Omental fat pad (tissue), 4 donors: ENCODE data around the gene NOS3. TPM values are rescaled to one million over a fixed set of nuclear protein-coding genes. Genes with fewer than 3 reads are reported as not detected.

Experiments
- ATAC-seq: fragments of 150-250 bp; one replicate; pipeline ENCODE4 v1.9.1; 2016; ENCODE audit warnings: mild to moderate bottlenecking, moderate library complexity; ENCODE audit not compliant: low FRiP score
- DNase-seq: peaks from one replicate; pipeline ENCODE4 v3.0.0-alpha.2; 2019; ENCODE audit warnings: low spot score
- CTCF ChIP-seq, 3 donors: fragments of 450-650 bp; IDR thresholded peaks; one replicate each; pipeline ENCODE4 v1.5.1; 2016 to 2017; ENCODE audit warnings: antibody characterized with exemption in 3 of 3, mild to moderate bottlenecking in 3 of 3, moderate library complexity in 2 of 3
- total RNA-seq, 4 donors: library from RNA; depleted of rRNA; stranded (reverse); fragments of >200 nt; gene quantifications; one replicate each; pipeline ENCODE4 v1.1.0, GENCODE V29; 2016

Gene NOS3
- total RNA-seq, 4 donors from 2014 or later = 11.2 to 75.3 (median 25.2) TPM

DNA sequence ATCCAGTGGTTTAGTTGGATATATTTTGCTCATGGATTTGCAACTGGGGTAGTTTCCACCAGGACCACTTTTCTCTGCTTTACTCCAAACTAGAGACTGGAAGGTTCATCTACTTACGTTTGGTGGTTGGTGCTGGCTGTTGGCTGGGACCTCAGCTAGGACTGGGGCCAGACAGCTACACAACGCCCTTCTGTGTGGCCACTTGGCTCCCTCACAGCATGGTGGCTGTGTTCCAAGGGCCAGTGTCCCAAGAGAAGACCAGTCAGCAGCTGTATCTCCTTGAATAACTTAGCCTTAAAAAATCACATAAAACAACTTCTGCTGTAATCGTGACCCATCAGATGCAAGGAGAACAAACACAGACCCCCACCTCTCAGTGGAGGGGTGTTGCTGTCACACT is 8.5 kb upstream of the NOS3 start:
- ATAC-seq (no peak), DNase-seq (no peak)
- no peak for TF ChIP-seq CTCF (IDR thresholded peaks at IDR 0.05)

DNA sequence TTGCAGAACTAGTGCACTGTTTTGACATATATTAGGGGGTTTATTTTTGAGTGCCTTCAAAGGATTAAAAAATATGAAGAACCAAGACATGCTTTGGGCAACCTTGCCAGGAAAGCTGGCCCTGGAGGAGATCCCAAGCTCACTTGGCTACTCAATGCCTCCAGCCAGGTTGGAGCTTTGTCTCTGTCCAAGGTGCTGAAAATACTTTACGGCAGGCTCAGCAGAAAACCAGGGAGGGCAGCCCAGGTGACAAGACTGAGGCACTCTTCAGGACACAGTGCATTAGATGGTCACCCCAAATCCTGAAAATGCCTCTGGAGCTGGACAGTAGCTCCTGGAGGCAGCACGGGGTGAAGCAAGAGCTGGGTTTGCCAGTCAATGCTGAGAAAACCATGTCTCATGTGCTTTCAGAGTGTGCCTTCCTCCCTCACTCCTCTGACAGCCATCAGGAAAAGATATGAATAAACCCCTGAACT is 6.9 kb upstream of the NOS3 start:
- no peak for ATAC-seq
- TF ChIP-seq CTCF (IDR thresholded peaks at IDR 0.05) = no peak
- DNase-seq = no peak

DNA sequence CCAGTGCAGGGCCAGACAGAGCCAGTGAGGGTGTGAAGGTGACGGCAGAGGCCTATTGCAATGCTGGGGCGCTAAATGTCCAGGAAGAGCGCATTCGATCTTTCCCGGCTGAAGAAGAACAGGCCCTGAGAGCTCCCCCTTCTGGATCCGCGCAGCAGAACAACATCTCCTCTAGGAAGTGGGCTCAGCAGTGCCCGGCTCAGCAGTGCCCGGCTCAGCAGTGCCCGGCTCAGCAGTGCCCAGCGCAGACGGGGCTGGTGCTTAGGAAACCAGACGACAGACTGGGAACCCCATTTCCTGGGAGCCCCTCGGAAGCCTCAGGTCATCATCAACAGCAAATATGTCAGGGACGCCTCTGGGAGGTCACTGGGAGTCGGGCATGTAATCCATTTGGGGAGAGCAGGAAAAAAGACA is 4.7 kb upstream of the NOS3 start:
- DNase-seq = peak; percentile 48

DNA sequence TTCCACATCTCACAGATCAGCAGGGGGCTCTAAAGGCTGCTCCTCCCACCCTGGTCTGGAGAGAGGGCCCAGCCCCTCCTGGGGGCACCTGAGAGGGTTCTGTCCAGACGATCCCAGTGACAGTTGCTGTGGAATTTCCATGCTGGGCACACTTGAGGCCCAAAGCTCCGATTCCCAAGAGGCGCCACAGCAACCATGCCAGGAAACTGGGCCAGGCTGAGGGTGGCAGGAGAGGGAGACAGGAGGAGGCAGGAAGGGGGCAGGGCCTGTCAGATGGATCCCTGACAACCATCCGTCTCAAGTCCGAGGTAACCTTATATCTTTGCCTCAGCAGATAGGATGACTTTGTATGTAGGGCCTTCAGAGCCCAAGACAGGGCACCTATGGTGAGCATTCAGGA is 4.3 kb upstream of the NOS3 start:
- no peak for ATAC-seq
- DNase-seq = no peak
- no peak for TF ChIP-seq CTCF (IDR thresholded peaks at IDR 0.05)

More for the DNA sequence above, 4.7 kb upstream of the NOS3 start:
- TF ChIP-seq CTCF (IDR thresholded peaks at IDR 0.05) = no peak
- ATAC-seq = peak; percentile 29

DNA sequence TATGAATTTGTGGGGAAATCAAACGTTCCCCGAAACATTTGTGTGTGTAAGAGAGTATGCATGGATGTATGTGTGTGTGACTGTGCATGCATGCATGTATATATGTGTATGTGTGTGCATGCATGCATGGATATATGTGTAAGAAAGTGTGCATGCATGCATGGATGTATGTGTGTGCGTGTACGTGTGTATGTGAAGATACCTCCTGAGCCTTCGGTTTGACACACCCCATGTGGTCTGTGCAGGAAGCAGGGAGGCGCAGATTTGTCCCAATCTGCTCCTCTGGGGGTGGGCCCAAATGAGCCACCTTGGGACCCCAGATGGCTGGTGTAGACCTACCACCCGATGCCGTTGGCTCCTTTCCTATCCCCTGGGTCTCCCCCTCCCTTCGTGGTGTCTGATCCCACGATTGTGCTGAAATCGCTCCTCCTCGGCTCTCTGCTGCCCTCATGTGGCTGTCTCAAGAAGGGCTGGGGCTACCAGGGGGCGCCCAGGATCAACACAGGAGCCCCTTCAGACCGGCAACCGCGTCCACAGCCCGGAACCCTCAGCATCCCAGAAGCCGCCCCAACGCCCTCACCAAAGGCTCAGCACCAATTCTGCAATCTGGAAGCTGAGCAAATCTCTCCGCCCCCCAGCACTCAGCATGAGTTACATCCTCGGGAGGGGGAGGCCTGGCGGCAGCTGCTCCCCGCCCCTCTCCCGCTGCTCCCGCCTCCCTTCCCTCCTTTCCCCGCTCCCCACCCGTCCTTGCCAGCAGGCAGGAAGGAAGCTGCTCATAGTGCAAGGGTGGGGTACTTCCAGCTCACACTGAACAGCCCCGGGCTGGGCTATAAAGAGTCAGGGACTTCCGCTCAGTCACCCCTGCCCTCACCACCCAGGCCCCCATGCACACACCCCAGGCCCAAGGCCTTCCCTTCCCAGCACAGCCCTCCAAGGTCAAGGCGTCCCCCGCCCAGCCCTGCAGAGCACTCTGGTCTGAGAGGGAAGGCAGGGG is 2.3 kb upstream of the NOS3 start:
- DNase-seq = no peak
- peak; percentile 61 for ATAC-seq
- peak in 1 of 3 donors; percentile 48 for TF ChIP-seq CTCF (IDR thresholded peaks at IDR 0.05)

- no peak for ATAC-seq
- no peak for DNase-seq
- TF ChIP-seq CTCF (IDR thresholded peaks at IDR 0.05) = no peak
Measured at GRCh38 chr7:150989456-150989855, 1.4 kb upstream of the NOS3 start.
